Nephron progenitor cell (in vitro differentiated cells): Measurements from ENCODE around the gene TBCB.
A peak's percentile ranks its signal among the peaks of the same experiment; 100 is the strongest.
"Not testable (repeated sequence)": the region's sequence is repeated elsewhere in the genome, so short reads cannot be mapped to it uniquely, and the experiment has no call there.

Source experiments
- DNase-seq: peaks from one replicate; pipeline ENCODE4 v3.0.0; 2021
- H3K27ac Mint-ChIP-seq: 2 replicates; pipeline ENCODE4 v1.8.0; 2021; ENCODE audit warnings: mild to moderate bottlenecking, moderate library complexity, mixed read lengths
- H3K27me3 Mint-ChIP-seq: 2 replicates; pipeline ENCODE4 v1.8.0; 2021; ENCODE audit warnings: mild to moderate bottlenecking, low read depth, mixed read lengths; ENCODE audit not compliant: poor library complexity
- H3K36me3 Mint-ChIP-seq: 2 replicates; pipeline ENCODE4 v1.8.0; 2021; ENCODE audit warnings: low read depth, mixed read lengths
- H3K4me1 Mint-ChIP-seq: 2 replicates; pipeline ENCODE4 v1.8.0; 2021; ENCODE audit warnings: mixed read lengths
- H3K4me3 Mint-ChIP-seq: 2 replicates; pipeline ENCODE4 v1.8.0; 2021; ENCODE audit warnings: mild to moderate bottlenecking, moderate library complexity, mixed read lengths
- H3K9me3 Mint-ChIP-seq: 2 replicates; pipeline ENCODE4 v1.8.0; 2021; ENCODE audit warnings: mild to moderate bottlenecking, moderate library complexity, mixed read lengths
- TF ChIP-seq, protein P1 (sequence below): fragments of 200-600 bp; sonication (generic); IDR thresholded peaks from 2 replicates; pipeline ENCODE4 v1.5.0; 2021; ENCODE audit warnings: antibody characterized with exemption

TBCB gene

DNA sequence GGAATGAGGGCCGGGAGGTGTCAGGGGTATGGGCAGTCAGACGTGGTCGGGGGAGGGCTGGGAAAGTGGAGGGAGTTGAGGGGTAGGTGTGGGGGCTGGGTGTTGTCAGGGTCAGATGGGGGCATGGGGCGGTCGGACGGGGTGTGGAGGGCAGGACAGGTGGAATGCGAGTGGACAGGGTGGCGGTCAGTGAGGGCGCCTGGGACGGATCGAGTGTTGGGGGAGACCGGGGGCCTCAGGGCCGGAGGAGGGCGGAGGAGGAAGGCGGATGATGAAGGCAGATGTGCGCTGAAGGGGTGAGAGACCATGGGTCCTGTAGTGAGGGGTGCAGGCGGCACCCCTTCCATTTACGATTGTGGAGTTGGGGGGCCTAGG lies 5.7 kb downstream of the TBCB start:
- Mint-ChIP-seq H3K27me3 (peaks cover 4% of the 10 kb centered on the region), H3K4me1 (peaks cover 24% of the 10 kb centered on the region), H3K27ac (no peak overlapping the region), H3K9me3 (no peaks in the 10 kb centered on the region), H3K4me3 (no peak overlapping the region), H3K36me3 (peaks cover 52% of the 10 kb centered on the region)
- DNase-seq = no peak
- TF ChIP-seq, protein P1, sequence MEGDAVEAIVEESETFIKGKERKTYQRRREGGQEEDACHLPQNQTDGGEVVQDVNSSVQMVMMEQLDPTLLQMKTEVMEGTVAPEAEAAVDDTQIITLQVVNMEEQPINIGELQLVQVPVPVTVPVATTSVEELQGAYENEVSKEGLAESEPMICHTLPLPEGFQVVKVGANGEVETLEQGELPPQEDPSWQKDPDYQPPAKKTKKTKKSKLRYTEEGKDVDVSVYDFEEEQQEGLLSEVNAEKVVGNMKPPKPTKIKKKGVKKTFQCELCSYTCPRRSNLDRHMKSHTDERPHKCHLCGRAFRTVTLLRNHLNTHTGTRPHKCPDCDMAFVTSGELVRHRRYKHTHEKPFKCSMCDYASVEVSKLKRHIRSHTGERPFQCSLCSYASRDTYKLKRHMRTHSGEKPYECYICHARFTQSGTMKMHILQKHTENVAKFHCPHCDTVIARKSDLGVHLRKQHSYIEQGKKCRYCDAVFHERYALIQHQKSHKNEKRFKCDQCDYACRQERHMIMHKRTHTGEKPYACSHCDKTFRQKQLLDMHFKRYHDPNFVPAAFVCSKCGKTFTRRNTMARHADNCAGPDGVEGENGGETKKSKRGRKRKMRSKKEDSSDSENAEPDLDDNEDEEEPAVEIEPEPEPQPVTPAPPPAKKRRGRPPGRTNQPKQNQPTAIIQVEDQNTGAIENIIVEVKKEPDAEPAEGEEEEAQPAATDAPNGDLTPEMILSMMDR = no peak

DNA sequence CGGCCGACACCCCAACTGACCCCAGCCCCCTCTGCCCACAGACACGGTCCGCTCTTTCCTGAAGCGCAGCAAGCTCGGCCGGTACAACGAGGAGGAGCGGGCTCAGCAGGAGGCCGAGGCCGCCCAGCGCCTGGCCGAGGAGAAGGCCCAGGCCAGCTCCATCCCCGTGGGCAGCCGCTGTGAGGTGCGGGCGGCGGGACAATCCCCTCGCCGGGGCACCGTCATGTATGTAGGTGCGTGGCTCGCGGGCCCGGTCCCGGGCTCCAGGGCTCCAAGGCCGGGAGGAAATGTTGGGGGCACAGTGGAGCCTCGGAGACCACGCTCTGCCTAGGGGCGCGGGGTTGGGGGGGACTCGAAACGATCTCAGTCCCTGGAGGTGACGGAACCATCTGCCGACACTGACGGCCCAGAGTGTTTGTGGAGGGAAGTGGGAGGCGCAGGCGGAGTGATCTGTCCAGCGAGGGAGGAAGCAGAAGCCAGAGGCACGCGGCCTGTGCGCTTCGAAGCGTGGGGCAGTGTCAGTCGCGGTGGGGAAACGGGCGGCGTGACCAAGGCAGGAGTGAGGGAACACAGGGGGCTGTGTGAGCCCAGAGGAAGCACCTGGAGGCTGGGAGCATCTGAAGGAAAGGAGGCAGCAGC lies 6.3 kb downstream of the TBCB start:
- no peak overlapping the region for H3K4me3 Mint-ChIP-seq
- H3K36me3 Mint-ChIP-seq = peaks cover 49% of the 10 kb centered on the region
- H3K27me3 Mint-ChIP-seq = peaks cover 4% of the 10 kb centered on the region
- peaks cover 19% of the 10 kb centered on the region for H3K4me1 Mint-ChIP-seq
- peak overlapping the region; percentile 54 for H3K27ac Mint-ChIP-seq
- DNase-seq = no peak
- TF ChIP-seq, protein P1 = no peak
- H3K9me3 Mint-ChIP-seq = no peaks in the 10 kb centered on the region

DNA sequence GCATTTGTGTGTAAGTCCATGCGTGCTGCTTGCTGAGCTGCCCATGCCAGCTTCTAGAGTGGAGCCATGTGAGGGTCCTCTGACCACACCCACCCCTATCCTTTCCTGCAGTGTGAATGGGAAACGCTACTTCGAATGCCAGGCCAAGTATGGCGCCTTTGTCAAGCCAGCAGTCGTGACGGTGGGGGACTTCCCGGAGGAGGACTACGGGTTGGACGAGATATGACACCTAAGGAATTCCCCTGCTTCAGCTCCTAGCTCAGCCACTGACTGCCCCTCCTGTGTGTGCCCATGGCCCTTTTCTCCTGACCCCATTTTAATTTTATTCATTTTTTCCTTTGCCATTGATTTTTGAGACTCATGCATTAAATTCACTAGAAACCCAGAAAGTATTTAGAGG lies 10.3 kb downstream of the TBCB start:
- TF ChIP-seq, protein P1 = no peak
- H3K27ac Mint-ChIP-seq = no peak overlapping the region
- H3K9me3 Mint-ChIP-seq = no peaks in the 10 kb centered on the region
- H3K36me3 Mint-ChIP-seq = peaks cover 22% of the 10 kb centered on the region
- no peak for DNase-seq
- peaks cover 4% of the 10 kb centered on the region for H3K27me3 Mint-ChIP-seq
- peaks cover 5% of the 10 kb centered on the region for H3K4me1 Mint-ChIP-seq
- no peak overlapping the region for H3K4me3 Mint-ChIP-seq

DNA sequence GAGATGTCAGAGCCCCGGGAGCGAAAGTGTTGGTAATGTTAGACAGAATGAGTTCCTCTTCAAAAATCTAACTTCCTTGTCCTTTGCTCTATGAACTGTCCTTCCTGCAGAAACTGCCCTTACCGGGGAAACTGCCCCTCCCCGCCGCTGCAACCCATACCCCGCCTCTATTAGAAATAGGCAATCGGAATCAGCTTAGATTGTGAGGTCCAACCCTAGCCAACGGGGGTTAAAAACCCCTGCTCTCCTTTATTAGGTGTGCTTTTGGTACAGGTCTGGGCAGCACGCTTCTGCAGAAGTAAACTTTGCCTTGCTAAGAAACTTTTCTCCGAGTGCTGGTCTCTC lies 13.1 kb downstream of the TBCB start:
- peak; percentile 16 for DNase-seq
- Mint-ChIP-seq H3K27ac (peak overlapping the region; percentile 98), H3K9me3 (no peaks in the 10 kb centered on the region), H3K36me3 (peaks cover 10% of the 10 kb centered on the region), H3K27me3 (peaks cover 7% of the 10 kb centered on the region), H3K4me3 (peak overlapping the region; percentile 88), H3K4me1 (peaks cover 5% of the 10 kb centered on the region)
- TF ChIP-seq, protein P1 = no peak

DNA sequence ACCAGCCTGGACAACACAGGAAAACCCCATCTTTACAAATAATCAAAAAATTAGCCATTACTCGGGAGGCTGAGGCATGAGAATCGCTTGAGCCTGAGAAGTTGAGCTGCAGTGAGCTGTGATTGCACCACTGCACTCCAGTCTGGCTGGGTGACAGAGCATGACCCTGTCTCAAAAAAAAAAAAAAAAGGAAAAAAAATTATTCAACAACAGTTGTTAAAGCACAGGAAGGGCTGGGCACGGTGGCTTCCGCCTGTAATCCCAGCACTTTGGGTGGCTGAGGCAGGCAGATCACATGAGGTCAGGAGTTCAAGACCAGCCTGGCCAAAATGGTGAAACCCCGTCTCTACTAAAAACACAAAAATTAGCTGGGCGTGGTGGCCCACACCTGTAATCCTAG lies 16.0 kb downstream of the TBCB start:
- H3K4me3 Mint-ChIP-seq, DNase-seq, H3K27ac Mint-ChIP-seq, H3K9me3 Mint-ChIP-seq, H3K4me1 Mint-ChIP-seq, H3K36me3 Mint-ChIP-seq: not testable (repeated sequence)
- peaks cover 14% of the 10 kb centered on the region for H3K27me3 Mint-ChIP-seq

DNA sequence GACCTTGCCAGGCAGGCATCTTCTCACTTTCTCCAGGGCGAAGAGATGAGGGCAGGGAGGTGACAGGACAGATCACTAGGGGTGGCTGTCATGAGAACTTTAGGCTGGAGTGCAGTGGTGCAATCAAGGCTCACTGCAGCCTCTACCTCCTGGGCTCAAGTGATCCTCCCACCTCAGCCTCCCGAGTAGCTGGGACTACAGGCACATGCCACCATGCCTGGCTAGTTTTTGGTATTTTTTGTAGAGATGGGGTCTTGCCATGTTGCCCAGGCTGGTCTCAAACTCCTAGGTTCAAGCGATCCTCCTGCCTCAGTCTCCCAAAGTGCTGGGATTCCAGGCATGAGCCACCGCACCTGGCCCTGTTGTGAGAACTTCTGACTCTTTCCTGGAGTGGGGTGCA lies 19.6 kb downstream of the TBCB start:
- H3K27me3 Mint-ChIP-seq = peaks cover 11% of the 10 kb centered on the region
- H3K27ac Mint-ChIP-seq, H3K9me3 Mint-ChIP-seq, DNase-seq, H3K4me3 Mint-ChIP-seq, H3K36me3 Mint-ChIP-seq, H3K4me1 Mint-ChIP-seq: not testable (repeated sequence)

DNA sequence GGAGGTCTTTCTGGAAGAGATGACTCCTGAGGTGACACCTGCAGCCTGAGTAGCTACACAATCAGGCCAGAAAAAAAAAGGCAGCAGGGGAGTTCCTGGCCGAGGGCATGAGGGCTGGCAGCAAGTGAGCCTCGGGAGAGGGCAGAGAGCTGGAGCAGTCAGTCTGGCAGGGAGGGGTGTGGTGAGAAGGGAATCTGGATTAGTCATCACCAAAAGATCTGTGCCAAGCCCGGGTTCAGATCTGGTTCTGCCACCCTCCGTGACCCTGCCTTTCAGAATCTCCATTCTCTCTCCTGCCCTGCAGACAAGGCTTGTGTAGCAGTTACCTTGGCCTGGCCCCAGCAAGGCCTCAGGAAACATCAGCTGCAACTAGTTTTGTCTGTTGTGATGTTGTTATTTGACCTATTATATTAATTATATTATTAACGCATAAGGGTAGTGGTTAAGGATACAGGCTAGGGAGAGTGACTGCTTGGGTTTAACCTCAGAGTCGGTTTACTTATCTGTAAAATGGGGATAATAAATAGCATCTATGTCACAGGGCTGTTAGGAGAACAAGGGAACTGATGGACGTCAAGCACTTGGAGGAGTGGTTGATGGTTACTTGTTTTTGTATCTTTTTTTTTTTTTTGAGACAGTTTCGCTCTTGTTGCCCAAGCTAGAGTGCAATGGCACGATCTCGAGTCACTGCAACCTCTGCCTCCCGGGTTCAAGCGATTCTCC lies 21.9 kb downstream of the TBCB start:
- peak overlapping the region; percentile 78 for H3K27ac Mint-ChIP-seq
- H3K27me3 Mint-ChIP-seq = peaks cover 7% of the 10 kb centered on the region
- TF ChIP-seq, protein P1 = no peak
- no peaks in the 10 kb centered on the region for H3K9me3 Mint-ChIP-seq
- DNase-seq = no peak
- peaks cover 11% of the 10 kb centered on the region for H3K36me3 Mint-ChIP-seq
- H3K4me3 Mint-ChIP-seq = no peak overlapping the region
- peaks cover 19% of the 10 kb centered on the region for H3K4me1 Mint-ChIP-seq
